ENCODE measurements around the gene TXLNG. TPM values are rescaled to one million over a fixed set of nuclear protein-coding genes. Genes with fewer than 3 reads are reported as not detected.

TXLNG gene
- total and polyA plus RNA-seq, 2 of the 4 experiments (the other 2 are of a cell fraction): 7.0 to 9.7 TPM

DNA sequence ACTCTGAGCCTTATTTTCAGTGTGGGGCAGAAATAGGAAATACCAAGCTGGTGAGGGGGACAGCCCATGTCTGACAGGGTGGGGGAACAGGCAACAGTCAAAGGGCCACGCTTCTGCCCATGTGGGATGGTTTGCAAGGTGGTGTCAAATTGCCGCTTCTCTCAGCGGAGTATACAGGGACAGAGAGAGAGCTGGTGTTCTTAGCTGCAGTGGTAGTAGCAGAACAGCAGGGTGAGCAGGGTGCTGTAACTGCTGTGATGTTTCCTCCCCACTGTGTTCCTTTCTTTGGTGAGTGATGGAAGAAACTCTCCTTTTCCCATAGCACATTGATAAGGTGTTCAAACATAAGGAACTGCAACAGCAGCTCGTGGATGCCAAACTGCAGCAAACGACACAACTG lies 46.0 kb downstream of the TXLNG start:
- H3K9ac ChIP-seq (ENCODE audit: low read depth, low read length): no peak overlapping the region
- H3K36me3 ChIP-seq (ENCODE audit: control insufficient read depth, insufficient read depth, low read length): peaks cover 21% of the 10 kb centered on the region
- peaks cover 11% of the 10 kb centered on the region for H3K4me1 ChIP-seq (ENCODE audit: control insufficient read depth, insufficient read depth, low read length)
- no peak overlapping the region for H2AK9ac ChIP-seq (replicated peaks; ENCODE audit: low read depth, low read length, poor library complexity)
- no peaks in the 10 kb centered on the region for H4K20me1 ChIP-seq (ENCODE audit: insufficient read depth, low read length)
- no peak overlapping the region for H4K91ac ChIP-seq (ENCODE audit: insufficient read depth, low read depth, low read length)
- H3K23ac ChIP-seq (ENCODE audit: low read depth, low read length): no peak overlapping the region
- no peak overlapping the region for H2BK5ac ChIP-seq (ENCODE audit: low read depth, low read length, poor library complexity, severe bottlenecking)
- intact Hi-C loops (cut with micrococcal nuclease): no loop called here
- no peak overlapping the region for H4K5ac ChIP-seq (ENCODE audit: low read depth, low read length)
- no peak overlapping the region for H3K27ac ChIP-seq (ENCODE audit: insufficient read depth, low read length)
- H3K56ac ChIP-seq (ENCODE audit: extremely low read depth, insufficient read depth, low read length): no peak overlapping the region
- H3K79me1 ChIP-seq (ENCODE audit: low read depth in 1 of 2, low read length in 2 of 2): 0 out of 4 replicates have a peak, but pooled peaks cover 0 to 3% of the 10 kb centered on the region in 2 experiments
- H2BK20ac ChIP-seq (ENCODE audit: low read depth, low read length): no peak overlapping the region
- H2BK15ac ChIP-seq (ENCODE audit: low read depth, low read length): no peak overlapping the region
- DNase-seq (peak; percentile 28), ATAC-seq (ENCODE audit: low read depth) (peak; percentile 32; the same call in 1 of the 2 replicates)
- TF ChIP-seq RCOR1 (IDR thresholded peaks at IDR 0.05; ENCODE audit: insufficient replicate concordance, low read length): no peak
- TF ChIP-seq MAFK (IDR thresholded peaks at IDR 0.05; ENCODE audit: low read depth, low read length): no peak
- no peak for TF ChIP-seq CEBPB (IDR thresholded peaks at IDR 0.05; ENCODE audit: low read depth, low read length)
- TF ChIP-seq MAZ (IDR thresholded peaks at IDR 0.05; ENCODE audit: borderline replicate concordance, low read depth, low read length): no peak
- TF ChIP-seq USF2 (IDR thresholded peaks at IDR 0.05; ENCODE audit: low read depth, low read length): no peak
- no peak for TF ChIP-seq RAD21 (IDR thresholded peaks at IDR 0.05; ENCODE audit: low read length)
- TF ChIP-seq BHLHE40 (IDR thresholded peaks at IDR 0.05; ENCODE audit: low read depth, low read length): no peak
- no peak for TF ChIP-seq MXI1 (IDR thresholded peaks at IDR 0.05; ENCODE audit: borderline replicate concordance, low read depth, low read length)
- TF ChIP-seq, protein P1, sequence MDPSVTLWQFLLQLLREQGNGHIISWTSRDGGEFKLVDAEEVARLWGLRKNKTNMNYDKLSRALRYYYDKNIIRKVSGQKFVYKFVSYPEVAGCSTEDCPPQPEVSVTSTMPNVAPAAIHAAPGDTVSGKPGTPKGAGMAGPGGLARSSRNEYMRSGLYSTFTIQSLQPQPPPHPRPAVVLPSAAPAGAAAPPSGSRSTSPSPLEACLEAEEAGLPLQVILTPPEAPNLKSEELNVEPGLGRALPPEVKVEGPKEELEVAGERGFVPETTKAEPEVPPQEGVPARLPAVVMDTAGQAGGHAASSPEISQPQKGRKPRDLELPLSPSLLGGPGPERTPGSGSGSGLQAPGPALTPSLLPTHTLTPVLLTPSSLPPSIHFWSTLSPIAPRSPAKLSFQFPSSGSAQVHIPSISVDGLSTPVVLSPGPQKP (IDR thresholded peaks at IDR 0.05; ENCODE audit: borderline replicate concordance, low read depth, low read length): no peak
- TF ChIP-seq, protein P2, sequence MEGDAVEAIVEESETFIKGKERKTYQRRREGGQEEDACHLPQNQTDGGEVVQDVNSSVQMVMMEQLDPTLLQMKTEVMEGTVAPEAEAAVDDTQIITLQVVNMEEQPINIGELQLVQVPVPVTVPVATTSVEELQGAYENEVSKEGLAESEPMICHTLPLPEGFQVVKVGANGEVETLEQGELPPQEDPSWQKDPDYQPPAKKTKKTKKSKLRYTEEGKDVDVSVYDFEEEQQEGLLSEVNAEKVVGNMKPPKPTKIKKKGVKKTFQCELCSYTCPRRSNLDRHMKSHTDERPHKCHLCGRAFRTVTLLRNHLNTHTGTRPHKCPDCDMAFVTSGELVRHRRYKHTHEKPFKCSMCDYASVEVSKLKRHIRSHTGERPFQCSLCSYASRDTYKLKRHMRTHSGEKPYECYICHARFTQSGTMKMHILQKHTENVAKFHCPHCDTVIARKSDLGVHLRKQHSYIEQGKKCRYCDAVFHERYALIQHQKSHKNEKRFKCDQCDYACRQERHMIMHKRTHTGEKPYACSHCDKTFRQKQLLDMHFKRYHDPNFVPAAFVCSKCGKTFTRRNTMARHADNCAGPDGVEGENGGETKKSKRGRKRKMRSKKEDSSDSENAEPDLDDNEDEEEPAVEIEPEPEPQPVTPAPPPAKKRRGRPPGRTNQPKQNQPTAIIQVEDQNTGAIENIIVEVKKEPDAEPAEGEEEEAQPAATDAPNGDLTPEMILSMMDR (conservative IDR thresholded peaks at IDR 0.05; ENCODE audit: low read depth, low read length): no peak
- no peak for TF ChIP-seq NFE2L2 (IDR thresholded peaks at IDR 0.05; ENCODE audit: low read depth, low read length)
- no peak for TF ChIP-seq CHD1 (IDR thresholded peaks at IDR 0.05; ENCODE audit: low read depth, low read length)
- TF ChIP-seq SMC3 (IDR thresholded peaks at IDR 0.05; ENCODE audit: low read depth, low read length): no peak
- no peak overlapping the region for H2BK120ac ChIP-seq (ENCODE audit: low read depth, low read length)
- POLR2A ChIA-PET (ENCODE audit: unreplicated experiment): no interaction called here
- no peak overlapping the region for H2AK5ac ChIP-seq (ENCODE audit: low read depth, low read length)
- no peaks in the 10 kb centered on the region; the same call in 1 of the 2 replicates for H3K27me3 ChIP-seq (ENCODE audit: control insufficient read depth, insufficient read depth, low read length)
- no peak overlapping the region for H4K8ac ChIP-seq (ENCODE audit: low read depth in 2 of 2, low read length in 2 of 2)
- in situ Hi-C loops (cut with MboI; ENCODE audit: low sequenced_read_pairs): loop anchor here (25.0 kb wide), 1 partner anchor 855 kb away; no protein-coding TSS in a partner anchor
- H3K4me2 ChIP-seq (ENCODE audit: low read depth, low read length): no peak overlapping the region
- no TSS peak for BruUV-seq (replicated peaks)
- H3K4me3 ChIP-seq (ENCODE audit: insufficient read depth, low read depth, low read length): no peak overlapping the region
- no peak overlapping the region for H2AFZ ChIP-seq (replicated peaks; ENCODE audit: low read length, poor library complexity)
- H3K14ac ChIP-seq (replicated peaks; ENCODE audit: low read depth, low read length): no peak overlapping the region
- no peak overlapping the region for H3K18ac ChIP-seq (ENCODE audit: low read depth, low read length)
- CTCF ChIA-PET: interaction anchor here (2.5 kb wide), 1 partner anchor 214 kb away, joined by 8 read pairs; no protein-coding TSS in a partner anchor
- H3K9me3 ChIP-seq (ENCODE audit: control insufficient read depth, insufficient read depth, low read length): no peaks in the 10 kb centered on the region
- no peak overlapping the region for H3K4ac ChIP-seq (ENCODE audit: low read depth, low read length)
- no CpG with 5 or more reads among the region's 5 CpGs for WGBS, 2 experiments (ENCODE audit: extremely low coverage in 2 of 2, insufficient read length in 1 of 2)
- dilution Hi-C loops (cut with HindIII; ENCODE audit: low sequenced_read_pairs, unreplicated experiment): no loop called here
- no peaks in the 10 kb centered on the region for H3K9me1 ChIP-seq (ENCODE audit: insufficient read depth, low read length)

Measured in IMR-90 (cell line).